HPDE6-E6E7 (cell line): ENCODE results near the gene BBS9.

ENCODE experiments used
- DNase-seq: peaks from one replicate; pipeline ENCODE4 v3.0.0; 2011; ENCODE audit warnings: missing footprints; ENCODE audit errors: extremely low spot score

The BBS9 gene

DNA sequence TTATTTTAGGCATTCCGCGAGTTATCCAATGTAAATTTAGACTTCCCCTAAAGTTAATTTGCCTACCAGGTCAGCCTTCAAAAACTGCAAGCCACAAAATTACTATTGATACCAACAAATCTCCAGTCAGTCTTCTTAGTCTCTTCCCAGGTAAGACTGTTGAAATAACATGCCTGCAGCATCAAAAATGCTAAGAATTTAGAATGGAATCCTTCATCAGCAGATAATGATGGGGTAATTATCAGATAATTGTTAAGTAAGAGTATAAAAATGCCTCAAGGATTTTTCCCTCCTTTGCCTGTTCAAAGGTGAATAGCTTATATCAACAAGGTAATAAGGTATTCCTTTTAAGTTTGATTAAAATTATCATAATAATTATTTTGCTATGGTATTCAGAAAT lies 228.5 kb downstream of the BBS9 start:
- DNase-seq = no peak

GRCh38 chr7:33369888-33370287 lies 240.5 kb downstream of the BBS9 start:
- DNase-seq = no peak

- DNase-seq = no peak
These were observed 243.8 kb downstream of the BBS9 start for GRCh38 chr7:33373195-33373594.

DNA sequence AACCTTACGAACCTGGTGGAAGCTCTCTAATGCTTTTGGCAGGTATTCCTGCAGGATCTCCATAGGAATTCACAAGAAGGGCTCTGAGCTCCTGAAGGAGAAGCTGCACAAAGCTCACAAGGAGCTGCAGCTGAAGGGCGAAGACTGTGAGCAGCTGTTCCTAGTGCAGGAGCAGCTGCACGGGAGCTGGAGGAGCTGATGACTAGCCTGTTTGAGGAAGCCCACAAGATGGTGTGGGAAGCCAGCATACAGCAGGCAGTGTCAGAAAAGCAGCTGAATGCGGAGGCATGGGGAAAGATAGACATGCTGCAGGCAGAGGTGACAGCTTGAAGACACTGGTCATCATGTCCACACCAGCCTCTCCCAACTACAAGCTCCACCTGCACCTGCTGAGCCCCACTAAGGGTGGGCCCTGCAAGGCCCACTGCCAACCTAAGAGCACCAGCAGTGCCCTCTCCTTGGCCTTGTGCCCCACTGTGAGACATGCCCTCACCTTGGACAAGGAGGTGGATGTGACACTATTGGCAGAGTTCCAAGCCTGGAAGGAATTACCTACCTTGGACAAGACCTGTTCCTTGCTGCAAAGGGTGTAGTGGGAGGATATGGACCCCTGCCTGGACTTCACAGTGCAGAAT lies 250.6 kb downstream of the BBS9 start:
- DNase-seq = no peak

DNA sequence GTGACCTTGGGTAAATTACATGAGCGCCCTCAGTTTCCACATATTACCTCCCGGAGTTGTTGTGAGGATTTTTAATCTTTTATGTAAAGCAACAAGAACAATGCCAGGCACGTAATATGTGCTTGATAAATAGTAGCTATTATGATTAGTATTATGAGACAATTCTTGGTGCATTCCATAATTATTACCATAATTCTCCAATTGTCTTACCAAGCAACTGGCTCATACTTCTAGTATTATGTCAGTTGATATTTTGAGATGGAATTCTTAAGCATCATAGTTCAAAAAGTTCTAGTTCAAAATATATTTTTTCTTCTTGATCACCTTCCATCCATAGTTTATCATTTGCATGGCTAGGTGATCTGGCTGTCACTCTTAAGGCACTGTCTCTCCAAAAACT lies 259.0 kb downstream of the BBS9 start:
- no peak for DNase-seq

- no peak for DNase-seq
These were observed 262.8 kb downstream of the BBS9 start for GRCh38 chr7:33392148-33392547.

DNA sequence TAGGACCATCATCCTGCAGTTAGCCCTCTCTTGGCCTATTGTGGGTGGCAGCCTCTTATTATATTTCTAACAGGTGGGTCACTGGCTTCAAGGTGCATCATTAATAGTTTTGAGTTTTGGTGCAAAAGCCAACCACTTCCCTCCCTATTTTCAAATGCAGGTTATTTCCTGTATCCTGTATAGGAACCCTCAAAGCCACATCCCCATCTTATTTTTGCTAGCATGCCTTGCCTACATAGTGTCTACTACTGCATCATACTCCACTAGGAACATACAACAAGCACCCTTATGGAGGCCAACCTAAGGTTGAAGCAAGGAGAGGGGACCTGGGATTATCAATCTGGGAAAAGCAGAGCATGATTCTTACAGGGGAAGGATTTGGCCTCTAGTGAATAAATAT lies 264.4 kb downstream of the BBS9 start:
- DNase-seq = no peak

DNA sequence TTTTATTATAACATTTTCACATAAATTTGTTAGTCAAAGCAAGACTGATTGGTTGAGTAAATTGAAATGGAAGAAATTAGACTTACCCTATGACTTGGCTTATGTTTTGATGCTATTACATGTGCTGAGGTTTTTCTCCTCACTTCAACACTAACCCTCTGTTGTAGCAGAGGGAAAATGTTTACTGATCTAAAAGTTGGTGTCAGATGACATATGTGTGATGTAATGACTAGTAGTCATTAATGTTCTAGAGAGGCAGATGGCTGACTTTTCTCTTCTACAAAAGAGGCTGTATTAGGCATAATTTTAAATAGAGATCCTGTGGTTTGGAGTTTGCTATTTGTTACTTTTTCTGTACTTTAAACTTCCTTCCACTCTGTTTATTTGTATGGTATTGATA lies 266.0 kb downstream of the BBS9 start:
- no peak for DNase-seq

DNA sequence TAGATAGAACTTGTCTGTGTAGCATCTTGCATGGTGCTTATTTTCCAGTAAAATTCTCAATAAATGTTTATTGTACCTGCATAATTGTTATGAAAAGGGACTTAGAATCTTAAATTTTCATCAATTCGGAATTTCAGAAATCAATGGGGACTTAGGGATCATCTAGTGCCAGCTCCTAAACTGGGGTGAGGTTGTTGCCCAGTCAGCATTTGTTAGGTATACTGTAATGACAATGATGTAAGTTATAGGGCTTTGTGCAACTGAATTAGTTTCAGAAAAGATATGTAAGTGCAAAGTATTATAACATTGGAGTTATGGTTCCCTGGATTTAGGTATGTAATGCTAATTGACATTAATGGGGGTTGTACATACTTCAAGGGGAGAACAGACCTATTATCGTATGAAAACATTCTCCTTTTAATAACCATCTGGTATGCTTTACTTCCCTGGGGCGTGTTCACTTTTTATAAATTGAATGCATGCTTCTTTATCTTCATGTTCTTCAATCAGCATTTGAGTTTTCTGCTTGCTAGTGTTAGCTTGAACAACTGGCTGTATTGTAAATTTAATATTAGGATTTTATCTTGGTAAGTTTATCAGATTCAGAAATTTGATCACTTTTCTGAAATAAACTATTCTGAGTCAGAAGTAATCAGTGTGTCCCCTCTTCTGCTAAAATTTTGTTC lies 270.3 kb downstream of the BBS9 start:
- no peak for DNase-seq

DNA sequence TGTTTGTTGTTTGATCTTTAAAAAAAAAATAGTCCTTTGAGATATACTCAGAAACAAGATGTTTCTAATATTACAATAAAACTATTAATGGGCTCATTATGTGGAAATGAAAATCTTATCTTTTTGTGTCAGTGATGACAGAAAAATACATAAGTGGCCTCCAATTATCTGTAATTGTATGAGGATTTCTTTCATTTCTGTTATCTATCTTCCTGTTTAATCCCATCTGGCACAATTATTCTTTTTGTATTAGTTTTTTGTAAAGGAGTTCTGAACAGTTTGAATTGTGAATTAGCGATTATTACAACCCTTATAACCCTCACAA lies 270.8 kb downstream of the BBS9 start:
- no peak for DNase-seq

GRCh38 chr7:33410266-33410665 lies 280.9 kb downstream of the BBS9 start:
- no peak for DNase-seq

- no peak for DNase-seq
These were observed 281.7 kb downstream of the BBS9 start for GRCh38 chr7:33411020-33411419.

DNA sequence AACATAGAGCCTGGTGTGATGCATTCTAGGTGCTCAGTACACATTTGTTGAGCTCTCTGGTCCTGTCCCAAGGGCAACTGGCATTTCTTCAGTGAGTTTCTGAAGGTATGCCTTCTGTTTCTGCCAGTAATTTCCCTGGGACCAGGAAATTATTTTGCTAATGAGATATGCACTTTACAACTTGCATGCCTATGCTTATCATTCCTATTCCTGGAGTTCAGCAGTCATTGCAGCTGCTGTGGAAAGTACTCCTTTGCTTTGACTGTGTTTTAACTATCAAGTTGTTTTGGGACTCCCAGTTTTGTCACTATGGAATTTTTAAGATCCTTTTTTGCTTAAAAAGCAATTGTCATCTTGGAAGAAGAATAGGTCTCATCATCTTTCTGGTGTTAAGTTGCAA lies 283.0 kb downstream of the BBS9 start:
- DNase-seq = no peak

- no peak for DNase-seq
These were observed 288.9 kb downstream of the BBS9 start for GRCh38 chr7:33418251-33418701.

DNA sequence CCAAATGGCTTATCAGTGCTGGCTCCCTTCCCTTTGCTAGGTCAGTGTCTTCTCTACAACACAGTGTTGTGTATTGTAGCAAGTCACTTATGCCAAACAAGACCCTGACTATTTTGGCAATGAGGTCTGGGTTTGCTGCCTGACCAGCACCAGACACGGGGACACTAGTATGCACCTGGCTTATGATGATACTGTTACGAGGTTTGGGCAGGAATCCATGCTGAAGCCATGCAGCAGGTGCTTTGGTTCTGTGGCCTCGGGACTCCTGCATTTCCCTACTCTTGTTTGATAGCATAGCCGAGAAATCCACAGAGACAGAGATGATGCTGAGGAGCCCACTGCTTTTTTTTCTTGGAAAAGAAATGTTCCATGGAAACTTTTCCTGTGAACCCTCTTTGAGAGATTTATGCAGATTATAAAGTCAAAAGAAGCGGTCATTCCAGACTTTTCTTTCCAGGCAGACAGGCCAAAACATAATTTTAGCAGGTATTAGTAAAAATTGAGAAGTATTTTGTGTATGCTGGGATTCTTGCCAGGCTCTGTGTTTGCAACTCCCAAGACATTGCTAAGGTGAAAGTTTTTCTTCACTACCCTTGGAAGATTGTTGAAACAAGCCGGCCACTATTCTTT lies 291.1 kb downstream of the BBS9 start:
- no peak for DNase-seq

DNA sequence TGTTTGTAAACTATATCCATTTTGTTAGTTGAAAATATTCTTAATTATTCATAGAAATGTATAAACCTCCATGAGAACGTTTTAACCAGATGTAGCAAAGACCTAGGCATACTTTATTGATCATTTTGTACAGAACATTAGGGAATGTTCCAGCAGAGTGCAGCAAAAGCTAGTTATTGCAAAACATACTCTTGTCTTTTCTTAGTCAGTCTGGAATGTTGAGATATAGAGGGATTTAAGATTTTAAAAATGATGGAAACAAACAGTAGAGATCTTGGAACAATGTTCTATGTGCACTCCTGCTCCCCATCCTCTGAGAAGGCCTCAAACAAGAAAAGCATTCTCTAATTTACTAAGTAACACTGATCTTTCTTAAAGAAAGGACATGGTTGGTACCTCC lies 292.1 kb downstream of the BBS9 start:
- DNase-seq = no peak

DNA sequence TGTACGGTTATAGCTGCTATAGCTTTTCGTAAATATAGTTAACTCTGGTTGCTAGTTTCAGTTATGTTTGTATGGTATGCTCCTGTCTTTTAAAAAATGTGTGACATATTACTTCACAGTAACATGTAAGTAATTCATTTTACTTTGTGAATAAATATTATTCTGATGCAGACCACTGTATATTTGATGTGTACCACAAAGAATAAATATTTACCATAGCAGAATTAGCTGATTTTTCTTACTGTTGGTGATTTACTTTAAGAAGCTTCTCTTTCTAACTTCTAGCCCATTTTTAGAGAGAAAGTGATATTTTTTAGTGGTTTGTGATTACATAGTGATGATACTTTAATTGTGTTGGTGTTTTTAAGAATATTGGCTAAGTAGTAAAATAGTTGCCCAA lies 292.8 kb downstream of the BBS9 start:
- no peak for DNase-seq

- DNase-seq = no peak
These were observed 293.7 kb downstream of the BBS9 start for GRCh38 chr7:33422825-33423645.

DNA sequence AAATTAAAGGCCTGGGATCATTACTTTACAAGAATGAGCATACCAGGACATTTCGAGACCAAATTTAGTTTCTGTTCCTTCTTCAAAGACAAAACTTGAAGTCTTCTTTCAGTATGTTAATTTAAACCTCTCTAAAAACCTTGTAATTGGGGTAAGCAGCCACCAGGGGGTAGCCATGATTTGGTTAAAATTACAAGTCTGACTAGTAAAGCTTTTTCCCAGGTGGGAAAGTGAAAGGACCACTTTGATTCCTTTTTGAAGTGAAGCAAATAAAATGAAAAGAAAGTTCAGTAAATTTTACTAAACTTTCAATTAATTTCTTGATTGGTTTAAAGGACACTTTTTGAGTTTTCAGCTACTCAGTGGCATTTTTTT lies 294.3 kb downstream of the BBS9 start:
- DNase-seq = no peak

DNA sequence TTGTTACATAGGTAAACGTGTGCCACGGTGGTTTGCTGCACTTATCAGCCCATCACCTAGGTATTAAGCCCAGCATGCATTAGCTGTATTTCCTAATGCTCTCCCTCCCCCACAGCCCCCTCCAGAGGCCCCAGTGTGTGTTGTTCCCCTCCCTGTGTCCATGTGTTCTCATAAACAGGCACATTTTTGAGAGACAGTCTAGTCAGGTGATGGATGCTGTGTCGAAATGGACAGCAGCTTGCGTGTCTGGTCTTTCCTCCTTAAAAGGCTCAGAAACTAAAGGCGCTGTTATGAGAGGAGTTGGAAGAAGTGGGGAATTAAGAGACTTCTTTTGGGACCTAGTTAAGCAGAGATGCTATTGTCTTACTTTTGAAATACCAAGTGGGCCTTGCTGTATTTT lies 296.0 kb downstream of the BBS9 start:
- no peak for DNase-seq

DNA sequence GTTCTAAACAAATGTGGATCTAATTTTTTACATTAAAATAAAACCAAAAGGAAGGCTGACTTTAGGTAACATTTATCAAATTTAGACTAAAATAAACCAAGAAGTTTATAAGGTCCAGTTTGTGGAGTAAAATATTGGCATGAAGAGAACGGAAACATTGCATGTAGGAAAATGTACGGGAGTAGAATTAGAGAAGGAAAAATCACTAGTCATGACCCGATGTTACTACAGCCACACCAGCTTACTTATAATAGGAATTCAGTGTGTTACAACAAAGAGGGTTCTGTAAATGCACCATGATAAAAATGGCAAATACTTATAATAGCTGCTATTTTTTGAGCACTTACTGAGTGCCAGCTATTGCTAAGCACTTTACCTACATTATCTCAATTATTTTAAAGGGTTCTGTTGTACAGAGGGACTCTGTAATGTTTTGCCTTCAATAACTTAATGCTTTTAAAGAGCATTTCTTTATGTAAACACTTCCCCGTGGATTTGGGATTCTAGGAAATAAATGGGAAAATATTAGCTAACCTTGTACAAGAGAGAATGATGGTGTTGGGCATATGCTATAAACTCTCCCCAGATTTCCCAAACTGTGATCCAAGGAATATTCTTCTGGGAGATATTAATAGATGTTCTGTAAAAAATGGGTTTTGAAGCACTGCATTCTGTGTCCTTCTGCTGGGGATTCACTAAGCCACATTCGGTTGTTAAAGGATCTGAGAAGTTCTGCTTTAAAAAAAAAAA lies 296.7 kb downstream of the BBS9 start:
- no peak for DNase-seq

DNA sequence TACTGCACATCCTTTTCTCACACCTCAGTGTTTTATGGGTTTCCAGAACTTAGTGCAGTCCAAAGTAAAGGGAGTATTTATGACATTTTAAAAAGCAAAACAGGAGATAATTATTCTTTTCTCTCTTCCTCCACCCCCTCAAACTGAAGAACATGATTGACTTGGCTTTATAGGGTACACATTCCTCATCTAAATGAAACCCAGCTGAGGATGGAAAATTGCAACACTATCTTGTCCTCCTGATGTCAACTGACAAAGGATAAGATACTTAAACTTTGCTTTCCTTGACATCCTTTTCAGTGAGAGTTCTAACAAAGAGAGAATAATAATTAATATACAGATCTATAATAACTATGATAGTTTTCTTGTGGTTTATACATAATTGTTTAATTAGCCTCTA lies 299.1 kb downstream of the BBS9 start:
- DNase-seq = no peak
